ENCODE data around the gene RAB27B.

GRCh38 chr18:54792079-54792478, 36.2 kb upstream of the RAB27B start:
- TF ChIP-seq CTCF (conservative IDR thresholded peaks at IDR 0.05) (no peak), ZFX (IDR thresholded peaks at IDR 0.05) (no peak)

Measured in C4-2B (cell line).